SK-N-SH (cell line): ENCODE measurements around the gene PLA2G4E. TPM values are rescaled to one million over a fixed set of nuclear protein-coding genes. Genes with fewer than 3 reads are reported as not detected.

Experiments
- CTCF ChIA-PET: fragments of 300-600, 350-600 bp; formaldehyde crosslinking; extraction: SDS; loops from one replicate; lab custom pipeline; 2021; lab: Yijun Ruan, JAX
- POLR2A ChIA-PET: fragments of 350-600 bp; sonication (Branson Sonifier 250); formaldehyde crosslinking; extraction: SDS; loops from one replicate; lab custom pipeline; 2020; ENCODE audit warnings: antibody characterized with exemption, inconsistent platforms; lab: Yijun Ruan, JAX
- DNase-seq: peaks from one replicate; pipeline ENCODE4 v3.0.0; 2012
- H2AFZ ChIP-seq: fragments of 200-600 bp; sonication (generic); 2 replicates; pipeline ENCODE4 v1.8.1; 2016; ENCODE audit warnings: antibody characterized with exemption, mild to moderate bottlenecking, low read depth
- H3F3A ChIP-seq: fragments of 200-600 bp; sonication (generic); replicated peaks from 2 replicates; pipeline ENCODE3; 2016; ENCODE audit warnings: antibody characterized with exemption, mild to moderate bottlenecking; ENCODE audit not compliant: insufficient read depth
- H3K27ac ChIP-seq, 2 experiments: fragments of 200-500 bp in 1 of 2; fragments of 200-600 bp in 1 of 2; sonication (Bioruptor generic) in 1 of 2; sonication (generic), shearing (Covaris generic) in 1 of 2; 2 replicates each; pipeline versions ENCODE4 v1.5.1 to v1.6.1; 2014 to 2016; ENCODE audit warnings: low read depth in 2 of 2, inconsistent platforms in 1 of 2, low read length in 1 of 2, mild to moderate bottlenecking in 1 of 2, mixed read lengths in 1 of 2
- H3K27me3 ChIP-seq: fragments of 200-600 bp; sonication (generic), shearing (Covaris generic); 2 replicates; pipeline ENCODE4 v1.6.1; 2016; ENCODE audit warnings: mixed run types; ENCODE audit not compliant: insufficient read depth
- H3K36me3 ChIP-seq, 2 experiments: fragments of 200-500 bp in 1 of 2; fragments of 200-600 bp in 1 of 2; sonication (Bioruptor generic) in 1 of 2; sonication (generic) in 1 of 2; replicated peaks in 1 of 2; 2 replicates each; pipeline versions ENCODE3 to v1.5.1; 2014 to 2016; ENCODE audit warnings: low read length in 1 of 2, mild to moderate bottlenecking in 1 of 2; ENCODE audit not compliant: insufficient read depth in 2 of 2, control insufficient read depth in 1 of 2
- H3K4me1 ChIP-seq, 2 experiments: fragments of 200-500 bp in 1 of 2; fragments of 200-600 bp in 1 of 2; sonication (Bioruptor generic) in 1 of 2; sonication (generic), shearing (Covaris generic) in 1 of 2; 2 replicates each; pipeline versions ENCODE4 v1.5.1 to v1.6.1; 2014 to 2016; ENCODE audit warnings: low read depth in 1 of 2, low read length in 1 of 2, mixed run types in 1 of 2; ENCODE audit not compliant: insufficient read depth in 2 of 2, control insufficient read depth in 1 of 2
- H3K4me2 ChIP-seq: fragments of 200-600 bp; sonication (generic), shearing (Covaris generic); 2 replicates; pipeline ENCODE4 v1.6.1; 2017; ENCODE audit warnings: mixed run types
- H3K4me3 ChIP-seq, 2 experiments: fragments of 200-500 bp in 1 of 2; fragments of 200-600 bp in 1 of 2; sonication (Bioruptor generic) in 1 of 2; sonication (generic), shearing (Covaris generic) in 1 of 2; 2 replicates each; pipeline versions ENCODE4 v1.5.1 to v1.8.1; 2014 to 2016; ENCODE audit warnings: low read depth in 2 of 2, inconsistent platforms in 1 of 2, low read length in 1 of 2, mild to moderate bottlenecking in 1 of 2, mixed read lengths in 1 of 2, moderate library complexity in 1 of 2
- H3K79me2 ChIP-seq: fragments of 200-600 bp; sonication (generic); 2 replicates; pipeline ENCODE4 v1.8.1; 2017; ENCODE audit warnings: mild to moderate bottlenecking; ENCODE audit not compliant: insufficient read depth
- H3K9ac ChIP-seq: fragments of 200-600 bp; sonication (generic); 2 replicates; pipeline ENCODE4 v1.6.1; 2017; ENCODE audit warnings: mixed run types
- H3K9me2 ChIP-seq: fragments of 200-600 bp; sonication (generic); 2 replicates; pipeline ENCODE4 v1.6.1; 2017; ENCODE audit warnings: mixed run types
- H3K9me3 ChIP-seq: fragments of 200-600 bp; sonication (generic); 2 replicates; pipeline ENCODE4 v1.6.1; 2017; ENCODE audit warnings: mixed run types, mild to moderate bottlenecking, moderate library complexity
- H4K20me1 ChIP-seq: fragments of 200-600 bp; sonication (generic); 2 replicates; pipeline ENCODE4 v1.6.1; 2017; ENCODE audit warnings: mild to moderate bottlenecking, mixed run types; ENCODE audit not compliant: insufficient read depth
- ELF1 ChIP-seq: IDR thresholded peaks from 2 replicates; pipeline ENCODE4 v1.4.0; 2012
- FOXJ3 ChIP-seq: sonication (generic); formaldehyde crosslinking; IDR thresholded peaks from 2 replicates; pipeline ENCODE4 v1.5.1; 2020; ENCODE audit warnings: mild to moderate bottlenecking, missing genetic modification reagents
- FOXM1 ChIP-seq: IDR thresholded peaks from 2 replicates; pipeline ENCODE4 v1.4.0; 2012; ENCODE audit warnings: low read depth, mild to moderate bottlenecking
- GABPA ChIP-seq: IDR thresholded peaks from 2 replicates; pipeline ENCODE4 v1.4.0; 2012; ENCODE audit warnings: low read depth, mild to moderate bottlenecking
- GATA2 ChIP-seq: sonication (generic); formaldehyde crosslinking; IDR thresholded peaks from 2 replicates; pipeline ENCODE4 v1.5.0; 2020; ENCODE audit warnings: mild to moderate bottlenecking, missing genetic modification reagents
- IRF3 ChIP-seq: fragments of 150-350 bp; IDR thresholded peaks from 2 replicates; pipeline ENCODE4 v1.6.1; 2016; ENCODE audit warnings: mild to moderate bottlenecking, low read depth, low read length
- MXI1 ChIP-seq: IDR thresholded peaks from 2 replicates; pipeline ENCODE4 v1.6.1; 2012; ENCODE audit warnings: mild to moderate bottlenecking, low read depth, low read length, improper control_type of control experiment
- NFIC ChIP-seq: IDR thresholded peaks from 2 replicates; pipeline ENCODE4 v1.4.0; 2012; ENCODE audit warnings: borderline replicate concordance
- REST ChIP-seq: IDR thresholded peaks from 2 replicates; pipeline ENCODE4 v1.6.1; 2012; ENCODE audit warnings: mild to moderate bottlenecking, low read depth, low read length, moderate library complexity
- RFX5 ChIP-seq: IDR thresholded peaks from 2 replicates; pipeline ENCODE4 v1.6.1; 2012; ENCODE audit warnings: mild to moderate bottlenecking, improper control_type of control experiment, low read length
- SIN3A ChIP-seq: IDR thresholded peaks from 2 replicates; pipeline ENCODE4 v1.6.1; 2012; ENCODE audit warnings: low read depth, mild to moderate bottlenecking, low read length, moderate library complexity, borderline replicate concordance
- SMC3 ChIP-seq: IDR thresholded peaks from 2 replicates; pipeline ENCODE4 v1.6.1; 2012; ENCODE audit warnings: low read depth, low read length, improper control_type of control experiment
- TAF1 ChIP-seq: IDR thresholded peaks from 2 replicates; pipeline ENCODE4 v1.6.1; 2012; ENCODE audit warnings: low read depth, mild to moderate bottlenecking, low read length, moderate library complexity, borderline replicate concordance
- TCF12 ChIP-seq: IDR thresholded peaks from 2 replicates; pipeline ENCODE4 v1.4.0; 2012
- USF1 ChIP-seq: IDR thresholded peaks from 2 replicates; pipeline ENCODE4 v1.4.0; 2012; ENCODE audit warnings: low read depth, borderline replicate concordance
- USF2 ChIP-seq: fragments of 150-350 bp; IDR thresholded peaks from 2 replicates; pipeline ENCODE4 v1.6.1; 2017; ENCODE audit warnings: antibody characterized with exemption, low read length, low read depth, borderline replicate concordance
- YY1 ChIP-seq: IDR thresholded peaks from 2 replicates; pipeline ENCODE4 v1.4.0; 2012; ENCODE audit warnings: low read depth, mild to moderate bottlenecking
- WGBS: methylation state at CpG from one replicate; pipeline ENCODE4 v1.1.6; 2017; ENCODE audit warnings: low lambda C conversion rate; 5-methylcytosine and 5-hydroxymethylcytosine counted together
- polyA plus RNA-seq, 3 experiments: library from polyadenylated mRNA; depleted of rRNA; stranded (reverse); fragments of >200 nt; gene quantifications; 2 replicates each; pipeline ENCODE4 v1.2.3, GENCODE V29; 2012

PLA2G4E gene
- polyA plus RNA-seq, 1 of the 3 experiments (the other 2 are of a cell fraction), result not detected

- no peak overlapping the region for H2AFZ ChIP-seq
- POLR2A ChIA-PET, result no interaction called here
- H3K9ac ChIP-seq, result no peak overlapping the region
- H3K9me2 ChIP-seq, result no peaks in the 10 kb centered on the region
- H3K36me3 ChIP-seq, result peaks cover 0 to 4% of the 10 kb centered on the region in 2 experiments
- H3K79me2 ChIP-seq, result peaks cover 51% of the 10 kb centered on the region
- no peaks in the 10 kb centered on the region for H3K9me3 ChIP-seq
- H4K20me1 ChIP-seq, result no peaks in the 10 kb centered on the region
- H3K4me2 ChIP-seq, result no peak overlapping the region
- WGBS, result 90% methylated on average over 2 of the region's 2 CpGs
- H3K27ac ChIP-seq, result no peak overlapping the region
- DNase-seq, result no peak
- TF ChIP-seq REST (no peak), ELF1 (no peak), YY1 (no peak), USF1 (no peak)
- peaks cover 14% of the 10 kb centered on the region for H3F3A ChIP-seq
- H3K4me1 ChIP-seq, result peaks cover 7 to 23% of the 10 kb centered on the region in 2 experiments; a peak in 3 of 4 replicates
- CTCF ChIA-PET, result no interaction called here
- H3K4me3 ChIP-seq, result no peak overlapping the region
- no peaks in the 10 kb centered on the region for H3K27me3 ChIP-seq
Observed at GRCh38 chr15:41946970-41947369, 73.9 kb downstream of the PLA2G4E start.

- Histone ChIP-seq H2AFZ (no peak overlapping the region), H3F3A (peaks cover 23% of the 10 kb centered on the region), H3K4me3 (no peak overlapping the region), H3K36me3 (no peaks in the 10 kb centered on the region), H3K27ac (no peak overlapping the region), H3K79me2 (peaks cover 55% of the 10 kb centered on the region), H4K20me1 (no peaks in the 10 kb centered on the region), H3K9me3 (no peaks in the 10 kb centered on the region), H3K4me2 (no peak overlapping the region), H3K27me3 (no peaks in the 10 kb centered on the region), H3K4me1 (peaks cover 7 to 34% of the 10 kb centered on the region in 2 experiments; a peak in 3 of 4 replicates), H3K9ac (no peak overlapping the region), H3K9me2 (no peaks in the 10 kb centered on the region)
- POLR2A ChIA-PET, result no interaction called here
- no peak for DNase-seq
- CTCF ChIA-PET, result no interaction called here
- 96% methylated on average over 5 of the region's 11 CpGs for WGBS
- no peak for TF ChIP-seq SMC3
- TF ChIP-seq FOXM1, result no peak
- TF ChIP-seq YY1, result no peak
- no peak for TF ChIP-seq TAF1
- no peak for TF ChIP-seq GATA2 (CRISPR knock-in tag)
- no peak for TF ChIP-seq RFX5
- TF ChIP-seq IRF3, result no peak
- TF ChIP-seq USF2, result no peak
- TF ChIP-seq REST, result no peak
- no peak for TF ChIP-seq MXI1
- TF ChIP-seq SIN3A, result no peak
- TF ChIP-seq GABPA, result no peak
- TF ChIP-seq FOXJ3 (CRISPR knock-in tag), result no peak
- no peak for TF ChIP-seq TCF12
- TF ChIP-seq NFIC, result no peak
Observed at GRCh38 chr15:41945731-41946130, 75.1 kb downstream of the PLA2G4E start.
